ENCODE measurements around the gene FGD2. TPM values are rescaled to one million over a fixed set of nuclear protein-coding genes. Genes with fewer than 3 reads are reported as not detected.

The FGD2 gene
- total and polyA plus RNA-seq, 10 of the 15 experiments (the other 5 are each of a cell fraction or from before 2014, with no cell fraction given): 5.2 to 88.1 (median 33.2) TPM

- TF ChIP-seq PRDM15 (CRISPR knock-in tag; IDR thresholded peaks at IDR 0.05) (no peak), ZBTB40 (IDR thresholded peaks at IDR 0.05; ENCODE audit: borderline replicate concordance) (no peak), RB1 (IDR thresholded peaks at IDR 0.05; ENCODE audit: borderline replicate concordance) (no peak), KAT2A (conservative IDR thresholded peaks at IDR 0.05; ENCODE audit: control insufficient read depth, low read depth, low read length) (no peak), JUND (IDR thresholded peaks at IDR 0.05; ENCODE audit: low read depth, low read length) (no peak), CREM (IDR thresholded peaks at IDR 0.05; ENCODE audit: low read depth) (no peak), YBX1 (IDR thresholded peaks at IDR 0.05) (no peak), CHD4 (IDR thresholded peaks at IDR 0.05) (no peak), ZBTB4 (CRISPR knock-in tag; IDR thresholded peaks at IDR 0.05) (no peak), ASH2L (IDR thresholded peaks at IDR 0.05; ENCODE audit: borderline replicate concordance, low read depth) (no peak), TAF1 (IDR thresholded peaks at IDR 0.05; ENCODE audit: borderline replicate concordance, low read depth, low read length) (no peak), RFX5 (IDR thresholded peaks at IDR 0.05; ENCODE audit: low read depth, low read length) (no peak)
- FAIRE-seq (no peak), ATAC-seq (no peak), DNase-seq (ENCODE audit: low read depth, low spot score) (no peak)
- Histone ChIP-seq H3K79me2 (ENCODE audit: control insufficient read depth, insufficient read depth, low read length) (peaks cover 25% of the 10 kb centered on the region), H3K4me2 (ENCODE audit: control insufficient read depth, insufficient read depth) (no peak overlapping the region), H3K4me3 (no peak overlapping the region), H3K27me3 (replicated peaks in 1 of 2; ENCODE audit: control insufficient read depth in 2 of 2, insufficient read depth in 2 of 2, low read length in 1 of 2) (no peaks in the 10 kb centered on the region), H4K20me1 (ENCODE audit: control insufficient read depth, insufficient read depth) (peaks cover 14% of the 10 kb centered on the region), H3K36me3 (ENCODE audit: control insufficient read depth in 2 of 2, insufficient read depth in 2 of 2, low read length in 1 of 2) (peaks cover 40 to 46% of the 10 kb centered on the region in 2 experiments), H3K9me3 (replicated peaks; ENCODE audit: control insufficient read depth, insufficient read depth, low read length) (no peaks in the 10 kb centered on the region), H3K4me1 (ENCODE audit: control insufficient read depth, insufficient read depth, low read length) (no peaks in the 10 kb centered on the region), H3K9ac (ENCODE audit: control insufficient read depth, insufficient read depth, low read length) (no peak overlapping the region), H3K27ac (ENCODE audit: control insufficient read depth, insufficient read depth) (no peak overlapping the region), H2AFZ (ENCODE audit: control insufficient read depth, low read depth, low read length) (no peak overlapping the region)
- CTCF ChIA-PET: interaction anchor here (0.7 to 4.9 kb wide), 10 partner anchors 14 to 211 kb away, joined by 3 to 84 read pairs (median 4); partner anchors contain the start of genes C6orf89 and FGD2
- intact Hi-C loops (cut with micrococcal nuclease; ENCODE audit: unreplicated experiment): loop anchor here (1.0 kb wide), 1 partner anchor 41 kb away; no protein-coding TSS in a partner anchor
- RAD21 ChIA-PET (ENCODE audit: unreplicated experiment): interaction anchor here (0.6 to 3.5 kb wide), 4 partner anchors 9 to 575 kb away, joined by 3 to 38 read pairs (median 6); partner anchors contain the start of gene MTCH1
- POLR2A ChIA-PET: no interaction called here
- SMC1A ChIA-PET (ENCODE audit: uncharacterized antibody, unreplicated experiment): interaction anchor here (1.0 to 7.3 kb wide), 3 partner anchors 11 to 194 kb away, joined by 3 to 60 read pairs (median 3); no protein-coding TSS in a partner anchor
- WGBS (ENCODE audit: insufficient coverage, insufficient replicate concordance, low lambda C conversion rate, missing lambda C conversion rate): 82% methylated on average over 6 of the region's 6 CpGs
- no TSS peak for BruUV-seq (replicated peaks)
- in situ Hi-C loops (cut with MboI): no loop called here
Observed at GRCh38 chr6:36976931-36977330, 28.5 kb upstream of the FGD2 start.
